GM12878 (cell line): ENCODE results near the gene NPIPB9.
"Not testable (repeated sequence)": the region's sequence is repeated elsewhere in the genome, so short reads cannot be mapped to it uniquely, and the experiment has no call there.

Experiments
- CBFB ChIP-seq: IDR thresholded peaks from 2 replicates; pipeline ENCODE4 v1.6.1; 2016; ENCODE audit warnings: antibody characterized with exemption, low read depth
- CHD2 ChIP-seq: IDR thresholded peaks from 2 replicates; pipeline ENCODE4 v1.6.1; 2011; ENCODE audit warnings: low read depth, low read length, improper control_type of control experiment, borderline replicate concordance
- EZH2 ChIP-seq: IDR thresholded peaks from 2 replicates; pipeline ENCODE4 v1.6.1; 2012; ENCODE audit warnings: low read depth, mild to moderate bottlenecking, control low read depth, inconsistent platforms, low read length, borderline replicate concordance; ENCODE audit not compliant: control insufficient read depth
- JUNB ChIP-seq: IDR thresholded peaks from 2 replicates; pipeline ENCODE4 v1.6.1; 2016; ENCODE audit warnings: antibody characterized with exemption, mild to moderate bottlenecking
- MTA3 ChIP-seq: IDR thresholded peaks from 2 replicates; pipeline ENCODE4 v1.6.1; 2012; ENCODE audit warnings: low read length, inconsistent platforms, borderline replicate concordance
- RB1 ChIP-seq: fragments of 450-650 bp; formaldehyde crosslinking; IDR thresholded peaks from 2 replicates; pipeline ENCODE4 v1.6.1; 2017; ENCODE audit warnings: mild to moderate bottlenecking, borderline replicate concordance
- TAF1 ChIP-seq: IDR thresholded peaks from 2 replicates; pipeline ENCODE4 v1.6.1; 2011; ENCODE audit warnings: mild to moderate bottlenecking, low read depth, low read length, borderline replicate concordance
- TF ChIP-seq, protein P1 (sequence below), 3 experiments: IDR thresholded peaks in 2 of 3; conservative IDR thresholded peaks in 1 of 3; 2 replicates each; pipeline ENCODE4 v1.5.1; 2011; ENCODE audit warnings: low read depth in 3 of 3, low read length in 3 of 3, mild to moderate bottlenecking in 3 of 3, control low read depth in 2 of 3, moderate library complexity in 2 of 3, inconsistent platforms in 1 of 3, mixed read lengths in 1 of 3; ENCODE audit not compliant: control insufficient read depth in 2 of 3, insufficient read depth in 1 of 3; ENCODE audit errors: extremely low read depth in 1 of 3
- TF ChIP-seq, protein P2 (sequence below): IDR thresholded peaks from 2 replicates; pipeline ENCODE4 v1.6.1; 2012; ENCODE audit warnings: mild to moderate bottlenecking, low read depth, low read length
- TF ChIP-seq, protein P3 (sequence below): IDR thresholded peaks from 2 replicates; pipeline ENCODE4 v1.6.1; 2012; ENCODE audit warnings: low read depth, low read length, improper control_type of control experiment

DNA sequence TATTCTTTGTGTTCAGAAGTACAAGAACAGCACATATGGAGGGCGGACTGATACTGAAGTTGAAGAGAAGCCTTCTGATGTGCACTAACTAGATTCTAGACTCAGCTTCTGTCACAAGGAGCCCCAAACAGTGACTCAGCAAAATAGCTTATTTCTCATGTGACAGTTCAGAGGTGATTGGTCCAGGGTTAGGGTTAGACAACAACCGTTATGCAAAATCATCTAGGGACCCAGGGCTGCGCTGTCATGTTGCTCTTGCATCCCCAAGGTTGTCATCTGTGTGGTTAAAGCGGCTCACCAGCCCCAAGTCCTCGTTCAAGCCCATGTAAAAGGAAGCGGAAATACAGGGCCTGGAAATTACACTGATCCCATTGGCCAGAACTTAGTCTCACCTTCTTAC, 30.1 kb downstream of the NPIPB9 start:
- TF ChIP-seq, protein P1, sequence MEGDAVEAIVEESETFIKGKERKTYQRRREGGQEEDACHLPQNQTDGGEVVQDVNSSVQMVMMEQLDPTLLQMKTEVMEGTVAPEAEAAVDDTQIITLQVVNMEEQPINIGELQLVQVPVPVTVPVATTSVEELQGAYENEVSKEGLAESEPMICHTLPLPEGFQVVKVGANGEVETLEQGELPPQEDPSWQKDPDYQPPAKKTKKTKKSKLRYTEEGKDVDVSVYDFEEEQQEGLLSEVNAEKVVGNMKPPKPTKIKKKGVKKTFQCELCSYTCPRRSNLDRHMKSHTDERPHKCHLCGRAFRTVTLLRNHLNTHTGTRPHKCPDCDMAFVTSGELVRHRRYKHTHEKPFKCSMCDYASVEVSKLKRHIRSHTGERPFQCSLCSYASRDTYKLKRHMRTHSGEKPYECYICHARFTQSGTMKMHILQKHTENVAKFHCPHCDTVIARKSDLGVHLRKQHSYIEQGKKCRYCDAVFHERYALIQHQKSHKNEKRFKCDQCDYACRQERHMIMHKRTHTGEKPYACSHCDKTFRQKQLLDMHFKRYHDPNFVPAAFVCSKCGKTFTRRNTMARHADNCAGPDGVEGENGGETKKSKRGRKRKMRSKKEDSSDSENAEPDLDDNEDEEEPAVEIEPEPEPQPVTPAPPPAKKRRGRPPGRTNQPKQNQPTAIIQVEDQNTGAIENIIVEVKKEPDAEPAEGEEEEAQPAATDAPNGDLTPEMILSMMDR (IDR thresholded peaks at IDR 0.05 in 2 of 3, conservative IDR thresholded peaks at IDR 0.05 in 1 of 3; ENCODE audit: control insufficient read depth in 2 of 3, extremely low read depth in 1 of 3, insufficient read depth in 1 of 3, low read depth in 3 of 3, low read length in 3 of 3): not testable (repeated sequence)
- TF ChIP-seq, protein P2, sequence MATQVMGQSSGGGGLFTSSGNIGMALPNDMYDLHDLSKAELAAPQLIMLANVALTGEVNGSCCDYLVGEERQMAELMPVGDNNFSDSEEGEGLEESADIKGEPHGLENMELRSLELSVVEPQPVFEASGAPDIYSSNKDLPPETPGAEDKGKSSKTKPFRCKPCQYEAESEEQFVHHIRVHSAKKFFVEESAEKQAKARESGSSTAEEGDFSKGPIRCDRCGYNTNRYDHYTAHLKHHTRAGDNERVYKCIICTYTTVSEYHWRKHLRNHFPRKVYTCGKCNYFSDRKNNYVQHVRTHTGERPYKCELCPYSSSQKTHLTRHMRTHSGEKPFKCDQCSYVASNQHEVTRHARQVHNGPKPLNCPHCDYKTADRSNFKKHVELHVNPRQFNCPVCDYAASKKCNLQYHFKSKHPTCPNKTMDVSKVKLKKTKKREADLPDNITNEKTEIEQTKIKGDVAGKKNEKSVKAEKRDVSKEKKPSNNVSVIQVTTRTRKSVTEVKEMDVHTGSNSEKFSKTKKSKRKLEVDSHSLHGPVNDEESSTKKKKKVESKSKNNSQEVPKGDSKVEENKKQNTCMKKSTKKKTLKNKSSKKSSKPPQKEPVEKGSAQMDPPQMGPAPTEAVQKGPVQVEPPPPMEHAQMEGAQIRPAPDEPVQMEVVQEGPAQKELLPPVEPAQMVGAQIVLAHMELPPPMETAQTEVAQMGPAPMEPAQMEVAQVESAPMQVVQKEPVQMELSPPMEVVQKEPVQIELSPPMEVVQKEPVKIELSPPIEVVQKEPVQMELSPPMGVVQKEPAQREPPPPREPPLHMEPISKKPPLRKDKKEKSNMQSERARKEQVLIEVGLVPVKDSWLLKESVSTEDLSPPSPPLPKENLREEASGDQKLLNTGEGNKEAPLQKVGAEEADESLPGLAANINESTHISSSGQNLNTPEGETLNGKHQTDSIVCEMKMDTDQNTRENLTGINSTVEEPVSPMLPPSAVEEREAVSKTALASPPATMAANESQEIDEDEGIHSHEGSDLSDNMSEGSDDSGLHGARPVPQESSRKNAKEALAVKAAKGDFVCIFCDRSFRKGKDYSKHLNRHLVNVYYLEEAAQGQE: not testable (repeated sequence)
- TF ChIP-seq JUNB, TAF1, RB1, CBFB, EZH2, CHD2, MTA3: not testable (repeated sequence)
- TF ChIP-seq, protein P3, sequence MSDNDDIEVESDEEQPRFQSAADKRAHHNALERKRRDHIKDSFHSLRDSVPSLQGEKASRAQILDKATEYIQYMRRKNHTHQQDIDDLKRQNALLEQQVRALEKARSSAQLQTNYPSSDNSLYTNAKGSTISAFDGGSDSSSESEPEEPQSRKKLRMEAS: not testable (repeated sequence)
